GM12875 (cell line): ENCODE results near the gene CEP135.

Experiments used
- H3K4me3 ChIP-seq: one replicate; pipeline ENCODE4 v1.5.1; 2011; ENCODE audit warnings: low read depth, low read length, control low read depth
- CTCF ChIP-seq: IDR thresholded peaks from 2 replicates; pipeline ENCODE4 v1.5.1; 2011; ENCODE audit warnings: low read depth, mild to moderate bottlenecking, control low read depth, inconsistent platforms, low read length, moderate library complexity, borderline replicate concordance; ENCODE audit not compliant: insufficient read depth

Gene CEP135

DNA sequence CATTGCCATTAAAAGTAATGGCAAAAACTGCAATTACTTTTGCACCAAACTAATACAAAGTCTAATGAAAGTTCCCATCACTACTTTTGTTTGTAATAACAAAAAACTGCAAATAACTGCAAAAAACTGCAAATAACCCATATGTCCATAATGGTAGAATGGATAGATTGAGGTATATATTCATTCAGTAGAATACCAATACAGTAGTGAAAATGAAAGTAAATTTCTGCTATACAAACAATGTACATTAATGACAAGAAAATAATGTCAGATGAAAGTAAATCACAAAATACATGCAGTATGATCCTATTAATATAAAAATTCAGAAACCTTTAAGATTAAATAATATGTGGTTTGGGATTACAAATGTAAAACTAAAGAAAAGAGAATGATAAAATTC, 41.3 kb upstream of the CEP135 start:
- no peak for TF ChIP-seq CTCF
- no peak overlapping the region for H3K4me3 ChIP-seq

- H3K4me3 ChIP-seq, result no peak overlapping the region
- TF ChIP-seq CTCF, result no peak
These were observed 38.6 kb upstream of the CEP135 start for GRCh38 chr4:55910140-55910539.

- no peak overlapping the region for H3K4me3 ChIP-seq
- TF ChIP-seq CTCF, result no peak
These were observed 36.5 kb upstream of the CEP135 start for GRCh38 chr4:55912249-55912648.

DNA sequence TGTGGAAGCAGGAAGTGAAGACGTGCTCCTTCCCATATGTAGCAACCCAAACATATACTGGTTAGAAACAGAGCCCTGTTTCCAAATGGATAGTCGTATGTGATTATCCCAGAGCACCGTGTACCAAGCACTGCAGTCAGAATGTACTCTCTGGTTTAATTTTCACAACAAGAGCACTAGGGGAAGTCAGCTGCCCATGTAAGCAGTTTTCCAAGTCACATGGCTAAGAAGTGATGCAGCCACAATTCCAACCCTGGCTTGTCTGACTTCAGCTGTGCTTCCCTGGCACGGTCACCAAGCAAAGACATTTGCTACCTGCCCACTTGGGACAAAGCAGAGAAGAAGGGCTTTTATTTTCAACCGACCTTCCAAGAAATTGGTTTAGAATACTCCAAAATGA, 28.2 kb upstream of the CEP135 start:
- no peak for TF ChIP-seq CTCF
- no peak overlapping the region for H3K4me3 ChIP-seq

DNA sequence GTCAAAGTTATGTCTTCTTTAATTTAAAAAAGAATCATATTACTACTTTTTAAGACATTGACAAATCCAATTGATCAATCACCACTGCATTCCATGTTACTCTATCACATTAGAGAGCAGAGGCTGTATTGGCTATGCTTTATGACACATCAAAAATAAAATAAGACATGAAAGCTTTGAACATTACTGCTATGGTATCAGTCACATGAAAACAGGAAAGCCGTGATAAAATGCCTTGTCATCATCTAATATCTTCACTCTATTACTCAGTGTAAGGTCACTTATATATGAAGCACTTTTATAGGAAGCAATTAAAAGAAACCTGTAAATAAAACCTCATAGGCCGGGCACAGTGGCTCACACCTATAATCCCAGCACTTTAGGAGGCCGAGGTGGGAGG, 27.7 kb upstream of the CEP135 start:
- no peak overlapping the region for H3K4me3 ChIP-seq
- TF ChIP-seq CTCF, result no peak

- no peak overlapping the region for H3K4me3 ChIP-seq
- no peak for TF ChIP-seq CTCF
These were observed 23.5 kb upstream of the CEP135 start for GRCh38 chr4:55925241-55925640.

- no peak overlapping the region for H3K4me3 ChIP-seq
- TF ChIP-seq CTCF, result no peak
These were observed 22.1 kb upstream of the CEP135 start for GRCh38 chr4:55926610-55927009.
